Immature natural killer cell (primary cell): ENCODE measurements around the gene AP2A1. TPM values are rescaled to one million over a fixed set of nuclear protein-coding genes. Genes with fewer than 3 reads are reported as not detected.

Source experiments
- DNase-seq, 3 donors: peaks; one replicate each; pipeline ENCODE4 v3.0.0; 2022; ENCODE audit warnings: mixed read lengths in 1 of 3
- H3K27ac Mint-ChIP-seq, 6 donors: one replicate each; pipeline ENCODE4 v1.8.0; 2020; ENCODE audit warnings: mixed read lengths in 6 of 6, mild to moderate bottlenecking in 5 of 6, inconsistent platforms in 4 of 6, moderate library complexity in 3 of 6
- H3K27me3 Mint-ChIP-seq, 3 donors: one replicate each; pipeline ENCODE4 v1.8.0; 2020 to 2021; ENCODE audit warnings: low read depth in 3 of 3, mild to moderate bottlenecking in 3 of 3, mixed read lengths in 3 of 3, moderate library complexity in 3 of 3, inconsistent platforms in 1 of 3
- H3K36me3 Mint-ChIP-seq, 3 donors: one replicate each; pipeline ENCODE4 v1.8.0; 2020; ENCODE audit warnings: mixed read lengths in 3 of 3, inconsistent platforms in 2 of 3, mild to moderate bottlenecking in 2 of 3
- H3K4me1 Mint-ChIP-seq, 2 donors: one replicate each; pipeline ENCODE4 v1.8.0; 2020; ENCODE audit warnings: inconsistent platforms in 2 of 2, mild to moderate bottlenecking in 2 of 2, mixed read lengths in 2 of 2, moderate library complexity in 1 of 2
- H3K4me3 Mint-ChIP-seq, 5 donors: one replicate each; pipeline ENCODE4 v1.8.0; 2020; ENCODE audit warnings: mild to moderate bottlenecking in 5 of 5, mixed read lengths in 5 of 5, inconsistent platforms in 3 of 5, moderate library complexity in 3 of 5
- H3K9me3 Mint-ChIP-seq, 6 donors: one replicate each; pipeline ENCODE4 v1.8.0; 2020; ENCODE audit warnings: mild to moderate bottlenecking in 6 of 6, mixed read lengths in 6 of 6, inconsistent platforms in 4 of 6, moderate library complexity in 3 of 6
- polyA plus RNA-seq, 3 donors: library from polyadenylated mRNA; unstranded; fragments of 300-500 nt; fragmentation: Illumina TruSeq; gene quantifications; one replicate each; pipeline ENCODE4 v1.2.3, GENCODE V29; 2021

The AP2A1 gene
- polyA plus RNA-seq, 3 donors from 2014 or later, result 6.4 to 27.7 (median 11.6) TPM

- no peak for DNase-seq
- Mint-ChIP-seq H3K4me1 (peaks cover 16 to 17% of the 10 kb centered on the region in 2 donors), H3K27me3 (peaks cover 0 to 4% (median 2%) of the 10 kb centered on the region in 3 donors), H3K4me3 (no peak overlapping the region), H3K27ac (no peak overlapping the region), H3K36me3 (no peaks in the 10 kb centered on the region), H3K9me3 (no peaks in the 10 kb centered on the region)
Measured at GRCh38 chr19:49844138-49845095, 77.6 kb downstream of the AP2A1 start.

DNA sequence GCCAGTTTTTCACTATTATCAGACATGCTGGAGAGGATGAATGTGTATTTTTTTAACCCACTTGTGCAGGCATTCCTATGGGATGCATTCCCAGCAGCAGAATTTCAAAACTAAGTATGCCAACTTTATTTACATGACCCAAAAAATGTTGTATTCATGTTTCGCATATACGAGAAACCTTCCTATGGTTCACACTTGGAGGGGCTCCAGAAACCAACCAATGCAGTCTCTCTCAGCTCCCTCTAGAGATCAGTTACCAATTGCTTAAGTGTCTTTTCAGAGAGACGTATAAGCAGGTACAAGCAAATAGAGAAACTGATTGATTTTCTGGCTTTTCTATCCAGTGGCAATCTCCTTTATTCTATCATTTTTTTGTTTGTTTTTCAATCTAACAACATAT, 78.6 kb downstream of the AP2A1 start:
- H3K4me3 Mint-ChIP-seq, result no peak overlapping the region
- DNase-seq, result no peak
- H3K36me3 Mint-ChIP-seq, result no peaks in the 10 kb centered on the region
- no peaks in the 10 kb centered on the region for H3K9me3 Mint-ChIP-seq
- no peak overlapping the region for H3K27ac Mint-ChIP-seq
- H3K4me1 Mint-ChIP-seq, result peaks cover 23 to 25% of the 10 kb centered on the region in 2 donors
- H3K27me3 Mint-ChIP-seq, result peaks cover under 1 to 6% (median 2%) of the 10 kb centered on the region in 3 donors

GRCh38 chr19:49846408-49846807, 79.6 kb downstream of the AP2A1 start:
- Mint-ChIP-seq H3K4me1 (peaks cover 23 to 25% of the 10 kb centered on the region in 2 donors), H3K9me3 (no peaks in the 10 kb centered on the region), H3K36me3 (no peaks in the 10 kb centered on the region), H3K27ac (no peak overlapping the region), H3K4me3 (no peak overlapping the region), H3K27me3 (peaks cover 5 to 10% (median 6%) of the 10 kb centered on the region in 3 donors)
- DNase-seq, result no peak

- H3K36me3 Mint-ChIP-seq, result no peaks in the 10 kb centered on the region
- peak overlapping the region in 4 of 5 donors; percentile 31 to 90 (median 46) for H3K4me3 Mint-ChIP-seq
- H3K9me3 Mint-ChIP-seq, result no peaks in the 10 kb centered on the region
- peak in 2 of 3 donors; percentile 29 to 34 for DNase-seq
- peak overlapping the region in 4 of 6 donors; percentile 5 to 71 (median 42) for H3K27ac Mint-ChIP-seq
- H3K27me3 Mint-ChIP-seq, result peaks cover 6 to 12% (median 8%) of the 10 kb centered on the region in 3 donors
- H3K4me1 Mint-ChIP-seq, result peaks cover 35 to 37% of the 10 kb centered on the region in 2 donors
Measured at GRCh38 chr19:49847731-49848696, 81.2 kb downstream of the AP2A1 start.

DNA sequence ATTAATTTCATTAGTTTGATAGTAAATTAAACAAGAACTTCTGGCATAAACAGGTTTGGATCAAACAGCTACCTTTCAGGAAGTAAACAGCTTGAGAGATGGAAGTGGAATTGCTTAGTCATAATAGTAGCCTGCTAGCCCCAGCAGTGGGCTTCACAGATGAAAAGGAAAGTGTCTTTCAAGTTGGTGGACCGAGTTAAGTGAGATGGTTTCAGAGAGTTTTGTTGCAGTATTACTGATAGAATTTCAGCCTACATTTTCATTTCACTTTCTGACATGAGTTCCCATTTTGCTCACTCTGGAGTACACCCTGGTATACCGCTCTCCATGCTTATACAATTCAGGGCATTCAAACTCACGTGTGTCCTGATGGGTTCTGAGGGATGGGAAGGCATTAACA, 82.1 kb downstream of the AP2A1 start:
- Mint-ChIP-seq H3K4me3 (peak overlapping the region; percentile 47 to 92 (median 70)), H3K36me3 (no peaks in the 10 kb centered on the region), H3K27ac (peak overlapping the region; percentile 18 to 87 (median 46)), H3K27me3 (peaks cover 6 to 12% (median 8%) of the 10 kb centered on the region in 3 donors), H3K4me1 (peaks cover 40% of the 10 kb centered on the region in 2 donors), H3K9me3 (no peaks in the 10 kb centered on the region)
- DNase-seq, result no peak

GRCh38 chr19:49849433-49850220, 82.8 kb downstream of the AP2A1 start:
- peaks cover 40% of the 10 kb centered on the region in 2 donors for H3K4me1 Mint-ChIP-seq
- H3K27me3 Mint-ChIP-seq, result peaks cover 6 to 12% (median 8%) of the 10 kb centered on the region in 3 donors
- H3K9me3 Mint-ChIP-seq, result no peaks in the 10 kb centered on the region
- peak overlapping the region; percentile 90 to 96 (median 92) for H3K4me3 Mint-ChIP-seq
- H3K36me3 Mint-ChIP-seq, result no peaks in the 10 kb centered on the region
- no peak for DNase-seq
- H3K27ac Mint-ChIP-seq, result peak overlapping the region; percentile 87 to 98 (median 94)

DNA sequence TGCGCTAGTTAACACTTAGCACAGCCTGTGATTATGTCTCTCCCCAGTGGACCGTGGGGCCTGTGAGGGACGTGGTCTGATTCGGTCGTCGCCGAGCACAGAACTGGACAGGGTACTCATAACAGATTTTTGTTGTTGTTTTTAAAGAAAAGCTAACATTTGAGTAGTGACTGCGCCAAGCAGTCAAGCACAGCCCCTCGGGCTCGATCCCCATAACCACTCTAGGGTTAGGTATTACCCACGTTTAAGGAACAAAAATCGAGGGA, 83.4 kb downstream of the AP2A1 start:
- Mint-ChIP-seq H3K9me3 (no peaks in the 10 kb centered on the region), H3K27me3 (peaks cover 6 to 12% (median 8%) of the 10 kb centered on the region in 3 donors), H3K4me3 (peak overlapping the region; percentile 90 to 96 (median 92)), H3K27ac (peak overlapping the region; percentile 88 to 98 (median 96)), H3K36me3 (no peaks in the 10 kb centered on the region), H3K4me1 (peaks cover 40% of the 10 kb centered on the region in 2 donors)
- DNase-seq, result no peak

DNA sequence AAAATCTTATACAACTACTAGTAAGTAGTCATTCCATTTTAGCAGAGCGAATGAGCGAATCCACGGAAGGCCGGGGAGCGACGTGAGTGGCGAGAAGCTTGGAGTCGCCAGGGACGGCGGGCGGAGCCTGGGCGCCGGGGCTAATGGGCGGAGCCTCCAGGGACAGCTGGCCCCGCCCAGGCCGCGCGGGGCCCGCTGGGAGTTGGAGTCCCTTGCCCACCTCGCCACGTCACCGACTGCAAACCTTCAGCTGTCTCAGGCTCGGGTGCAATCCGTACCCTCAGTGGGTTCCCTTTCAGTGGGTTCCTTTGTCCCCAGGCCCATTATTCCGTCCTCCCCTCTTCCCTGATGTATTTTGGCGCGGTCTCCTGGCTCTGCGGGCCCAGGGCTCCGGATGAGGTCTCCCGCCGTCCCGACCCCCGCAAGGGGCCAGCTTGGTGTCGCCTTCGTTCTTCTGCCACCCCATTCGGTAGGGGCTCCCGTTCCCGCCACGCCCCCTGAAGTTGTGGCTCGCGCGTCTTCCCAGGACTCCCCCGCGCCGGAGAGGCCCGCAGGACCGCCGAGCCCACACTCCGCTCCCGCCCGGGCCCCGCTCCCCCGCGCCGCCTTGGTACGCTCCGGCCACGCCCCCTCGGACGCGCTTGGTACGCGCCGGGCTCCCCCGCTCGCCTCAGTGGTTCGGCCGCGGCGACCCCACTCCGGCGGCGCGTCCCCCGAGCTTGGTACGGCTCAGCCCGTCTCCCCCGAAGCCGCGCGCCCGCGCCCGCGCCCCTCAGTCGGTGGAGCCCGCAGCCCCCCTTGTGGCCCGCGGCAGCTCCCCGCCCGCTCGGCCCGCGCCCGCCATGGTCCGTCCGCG, 83.9 kb downstream of the AP2A1 start, which contains the start of gene PTOV1:
Gene PTOV1, plus strand, starts transcription at position 673 of the 856 bp plus-strand sequence.
- H3K36me3 Mint-ChIP-seq, result no peaks in the 10 kb centered on the region
- peak within 1 kb of the TSS; percentile 90 to 96 (median 92) for H3K4me3 Mint-ChIP-seq
- peak within 1 kb of the TSS; percentile 88 to 98 (median 96) for H3K27ac Mint-ChIP-seq
- peaks cover 6 to 12% (median 8%) of the 10 kb centered on the region in 3 donors for H3K27me3 Mint-ChIP-seq
- H3K9me3 Mint-ChIP-seq, result no peaks in the 10 kb centered on the region
- H3K4me1 Mint-ChIP-seq, result peaks cover 40 to 45% of the 10 kb centered on the region in 2 donors
- DNase-seq, result peak; percentile 87 to 90 (median 90)

- peak overlapping the region in 5 of 6 donors; percentile 59 to 89 (median 73) for H3K27ac Mint-ChIP-seq
- no peak for DNase-seq
Measured at GRCh38 chr19:49851456-49852259, 84.9 kb downstream of the AP2A1 start.

DNA sequence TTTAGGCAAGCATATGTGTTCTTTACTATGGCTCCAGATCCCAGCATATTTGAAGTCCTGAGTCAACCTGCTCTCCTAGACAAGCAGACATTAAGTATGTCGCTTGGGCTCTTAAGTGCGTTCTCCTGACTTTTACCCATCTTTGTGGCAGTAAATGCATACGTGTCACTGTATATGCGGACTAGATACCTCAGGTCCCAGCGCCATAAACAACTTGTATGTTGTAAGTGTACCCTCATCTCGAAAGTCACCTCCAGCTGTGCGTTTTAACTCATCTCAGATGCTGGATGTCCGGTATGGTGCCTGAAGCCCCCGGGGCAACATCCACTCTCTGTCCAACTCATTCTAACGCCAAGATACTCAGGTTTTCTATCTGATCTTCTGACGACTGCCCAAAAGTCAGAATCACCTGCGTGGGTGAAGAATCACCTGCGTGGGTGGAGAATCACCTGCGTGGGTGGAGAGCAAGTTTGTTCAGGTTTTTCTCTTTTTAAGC, 85.9 kb downstream of the AP2A1 start:
- H3K27me3 Mint-ChIP-seq, result peaks cover 6 to 12% (median 8%) of the 10 kb centered on the region in 3 donors

More at GRCh38 chr19:49851456-49852259, 84.9 kb downstream of the AP2A1 start:
- Mint-ChIP-seq H3K4me1 (peaks cover 40 to 46% of the 10 kb centered on the region in 2 donors), H3K9me3 (no peaks in the 10 kb centered on the region), H3K36me3 (no peaks in the 10 kb centered on the region), H3K4me3 (peak overlapping the region; percentile 87 to 90 (median 89)), H3K27me3 (peaks cover 6 to 12% (median 8%) of the 10 kb centered on the region in 3 donors)

DNA sequence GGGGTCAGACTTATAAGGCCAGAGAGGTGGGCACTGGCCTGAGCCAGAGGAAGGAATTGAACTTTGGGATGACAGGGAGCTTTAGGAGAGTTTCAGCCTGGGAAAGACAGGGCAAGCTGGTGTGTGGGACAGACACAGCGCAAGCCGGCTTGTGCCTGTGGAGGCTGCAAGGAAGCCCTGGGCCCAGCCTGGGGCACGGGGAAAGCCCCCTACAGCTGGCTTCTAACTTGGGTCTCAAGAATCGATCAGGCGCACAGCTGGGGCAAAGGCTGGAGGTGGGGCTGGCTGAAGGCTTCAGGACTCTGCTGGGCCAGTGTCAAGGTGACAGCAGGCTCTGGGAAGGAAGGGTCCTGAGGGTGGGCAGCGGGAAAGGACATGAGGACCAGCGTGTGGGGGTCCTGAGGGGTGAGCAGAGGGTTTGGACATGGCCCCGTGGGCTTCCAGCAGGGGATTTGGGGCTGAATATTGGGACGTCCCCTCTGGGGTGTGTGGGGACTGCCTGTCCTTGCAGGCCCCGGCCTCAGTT, 87.1 kb downstream of the AP2A1 start:
- Mint-ChIP-seq H3K36me3 (no peaks in the 10 kb centered on the region), H3K27me3 (peaks cover 6 to 12% (median 6%) of the 10 kb centered on the region in 3 donors), H3K4me3 (peak overlapping the region in 3 of 5 donors; percentile 33 to 70 (median 58)), H3K4me1 (peaks cover 29 to 33% of the 10 kb centered on the region in 2 donors), H3K27ac (no peak overlapping the region), H3K9me3 (no peaks in the 10 kb centered on the region)
- no peak for DNase-seq

More for the DNA sequence above, 85.9 kb downstream of the AP2A1 start:
- no peaks in the 10 kb centered on the region for H3K36me3 Mint-ChIP-seq
- no peaks in the 10 kb centered on the region for H3K9me3 Mint-ChIP-seq
- H3K4me1 Mint-ChIP-seq, result peaks cover 40 to 43% of the 10 kb centered on the region in 2 donors
- DNase-seq, result no peak
- H3K4me3 Mint-ChIP-seq, result peak overlapping the region; percentile 87 to 90 (median 89)
- H3K27ac Mint-ChIP-seq, result peak overlapping the region in 4 of 6 donors; percentile 59 to 89 (median 66)
